H1 (cell line): ENCODE results near the gene IP6K3. TPM values are rescaled to one million over a fixed set of nuclear protein-coding genes. Genes with fewer than 3 reads are reported as not detected.
A peak's percentile ranks its signal among the peaks of the same experiment; 100 is the strongest.

Experiments
- CTCF ChIA-PET: fragments of 300-600 bp; sonication (Branson Sonifier 250); formaldehyde crosslinking; loops from one replicate; lab custom pipeline; 2021; ENCODE audit not compliant: partially characterized antibody; lab: Charles Lee
- POLR2A ChIA-PET: fragments of 300-600 bp; sonication (Branson Sonifier 250); formaldehyde crosslinking; loops from one replicate; lab custom pipeline; 2021; ENCODE audit warnings: inconsistent platforms; ENCODE audit not compliant: partially characterized antibody; lab: Charles Lee
- DNase-seq, 2 experiments: peaks; one replicate each; pipeline versions ENCODE4 v3.0.0 to v3.0.0-alpha.2; 2010 to 2022; ENCODE audit warnings: low spot score in 2 of 2, low read depth in 1 of 2, mixed read lengths in 1 of 2
- FAIRE-seq: peaks from 2 replicates; lab custom pipeline; 2011; peaks lifted over from hg19 to GRCh38; lab: Jason Lieb, UNC
- H2AFZ ChIP-seq: 2 replicates; pipeline ENCODE4 v1.8.1; 2012; ENCODE audit warnings: low read length, inconsistent platforms
- H2AK5ac ChIP-seq: 2 replicates; pipeline ENCODE4 v1.6.1; 2013; ENCODE audit warnings: low read depth, low read length
- H2BK120ac ChIP-seq: replicated peaks from 2 replicates; pipeline ENCODE3; 2013; ENCODE audit warnings: low read depth, low read length, inconsistent platforms
- H2BK12ac ChIP-seq: 2 replicates; pipeline ENCODE4 v1.6.1; 2013; ENCODE audit warnings: low read depth, low read length
- H2BK15ac ChIP-seq: 2 replicates; pipeline ENCODE4 v1.6.1; 2013; ENCODE audit warnings: low read length
- H2BK20ac ChIP-seq: 2 replicates; pipeline ENCODE4 v1.6.1; 2013; ENCODE audit warnings: low read length
- H2BK5ac ChIP-seq: 2 replicates; pipeline ENCODE4 v1.6.1; 2013; ENCODE audit warnings: low read depth, low read length
- H3K14ac ChIP-seq: 2 replicates; pipeline ENCODE4 v1.6.1; 2013; ENCODE audit warnings: inconsistent platforms; ENCODE audit not compliant: insufficient read length
- H3K18ac ChIP-seq: 2 replicates; pipeline ENCODE4 v1.6.1; 2013; ENCODE audit warnings: low read length; ENCODE audit errors: extremely low read depth
- H3K23ac ChIP-seq: 2 replicates; pipeline ENCODE4 v1.6.1; 2013; ENCODE audit warnings: inconsistent platforms; ENCODE audit not compliant: insufficient read length
- H3K23me2 ChIP-seq: 2 replicates; pipeline ENCODE4 v1.6.1; 2013; ENCODE audit warnings: low read depth, low read length
- H3K27ac ChIP-seq: 2 replicates; pipeline ENCODE4 v1.6.1; 2011; ENCODE audit warnings: low read depth, low read length, inconsistent platforms
- H3K27me3 ChIP-seq, 4 experiments: replicated peaks in 1 of 4; 1 replicate in 1 of 4; 2 replicates in 3 of 4; pipeline versions ENCODE4 v1.6.1 to v1.8.1; 2011 to 2013; ENCODE audit warnings: low read length in 3 of 4, mild to moderate bottlenecking in 3 of 4, inconsistent platforms in 2 of 4, mixed read lengths in 2 of 4, moderate library complexity in 1 of 4; ENCODE audit not compliant: control insufficient read depth in 3 of 4, insufficient read depth in 3 of 4; ENCODE audit errors: extremely low read depth in 1 of 4
- H3K36me3 ChIP-seq, 4 experiments: 2 replicates each; pipeline versions ENCODE4 v1.6.1 to v1.8.1; 2011 to 2013; ENCODE audit warnings: mild to moderate bottlenecking in 4 of 4, low read length in 3 of 4, moderate library complexity in 2 of 4, control low read depth in 1 of 4, inconsistent platforms in 1 of 4; ENCODE audit not compliant: insufficient read depth in 4 of 4, control insufficient read depth in 2 of 4
- H3K4ac ChIP-seq: replicated peaks from 2 replicates; pipeline ENCODE3; 2013; ENCODE audit warnings: low read length, low read depth, mixed read lengths, inconsistent platforms; ENCODE audit not compliant: insufficient read length
- H3K4me1 ChIP-seq, 4 experiments: replicated peaks in 1 of 4; 1 replicate in 1 of 4; 2 replicates in 3 of 4; pipeline versions ENCODE4 v1.6.1 to v1.8.1; 2011 to 2013; ENCODE audit warnings: low read length in 3 of 4, inconsistent platforms in 2 of 4, mixed read lengths in 1 of 4; ENCODE audit not compliant: insufficient read depth in 4 of 4, control insufficient read depth in 3 of 4
- H3K4me2 ChIP-seq, 2 experiments: 2 replicates each; pipeline versions ENCODE4 v1.6.1 to v1.8.1; 2011 to 2013; ENCODE audit warnings: low read depth in 2 of 2, low read length in 2 of 2, control low read depth in 1 of 2, inconsistent platforms in 1 of 2, mild to moderate bottlenecking in 1 of 2; ENCODE audit not compliant: insufficient read depth in 1 of 2
- H3K4me3 ChIP-seq, 4 experiments: fragments of 200-600, 300-600 bp in 1 of 4; sonication (generic), shearing (Covaris generic), sonication (Bioruptor Twin) in 1 of 4; 2 replicates each; pipeline versions ENCODE4 v1.5.1 to v1.8.1; 2011 to 2016; ENCODE audit warnings: low read length in 4 of 4, low read depth in 3 of 4, control low read depth in 2 of 4, inconsistent platforms in 2 of 4, mild to moderate bottlenecking in 2 of 4, mixed read lengths in 1 of 4, moderate library complexity in 1 of 4; ENCODE audit not compliant: insufficient read depth in 2 of 4; ENCODE audit errors: extremely low read depth in 1 of 4
- H3K56ac ChIP-seq: replicated peaks from 2 replicates; pipeline ENCODE3; 2013; ENCODE audit warnings: low read depth, mild to moderate bottlenecking, mixed read lengths, low read length, inconsistent platforms; ENCODE audit not compliant: insufficient read length
- H3K79me1 ChIP-seq: 2 replicates; pipeline ENCODE4 v1.6.1; 2013; ENCODE audit warnings: low read depth, low read length, control low read depth
- H3K79me2 ChIP-seq, 2 experiments: 2 replicates each; pipeline versions ENCODE4 v1.6.1 to v1.8.1; 2012 to 2013; ENCODE audit warnings: low read length in 2 of 2, mild to moderate bottlenecking in 2 of 2, inconsistent platforms in 1 of 2; ENCODE audit not compliant: insufficient read depth in 2 of 2, control insufficient read depth in 1 of 2
- H3K9ac ChIP-seq, 4 experiments: replicated peaks in 1 of 4; 1 replicate in 1 of 4; 2 replicates in 3 of 4; pipeline versions ENCODE4 v1.6.1 to v1.8.1; 2011 to 2013; ENCODE audit warnings: low read depth in 3 of 4, low read length in 3 of 4, control low read depth in 2 of 4, mild to moderate bottlenecking in 2 of 4, moderate library complexity in 2 of 4, inconsistent platforms in 1 of 4; ENCODE audit errors: extremely low read depth in 1 of 4
- H3K9me3 ChIP-seq, 2 experiments: 2 replicates each; pipeline versions ENCODE4 v1.6.1 to v1.8.1; 2012 to 2013; ENCODE audit warnings: mild to moderate bottlenecking in 2 of 2, moderate library complexity in 2 of 2, control low read depth in 1 of 2, inconsistent platforms in 1 of 2, low read depth in 1 of 2, low read length in 1 of 2, mixed read lengths in 1 of 2; ENCODE audit not compliant: insufficient read depth in 2 of 2
- H4K20me1 ChIP-seq, 2 experiments: replicated peaks in 1 of 2; 2 replicates each; pipeline versions ENCODE3 to v1.8.1; 2011 to 2013; ENCODE audit warnings: inconsistent platforms in 2 of 2, low read length in 2 of 2, mild to moderate bottlenecking in 1 of 2; ENCODE audit not compliant: insufficient read depth in 2 of 2, control insufficient read depth in 1 of 2
- H4K5ac ChIP-seq: 2 replicates; pipeline ENCODE4 v1.6.1; 2013; ENCODE audit warnings: low read length, low read depth, mixed read lengths, inconsistent platforms; ENCODE audit not compliant: insufficient read length
- H4K8ac ChIP-seq: 2 replicates; pipeline ENCODE4 v1.8.0; 2013; ENCODE audit warnings: mild to moderate bottlenecking, moderate library complexity, low read length, inconsistent platforms; ENCODE audit not compliant: insufficient read depth; ENCODE audit errors: extremely low read depth
- H4K91ac ChIP-seq: replicated peaks from 2 replicates; pipeline ENCODE3; 2013; ENCODE audit warnings: low read length, mixed read lengths, inconsistent platforms; ENCODE audit not compliant: insufficient read length
- MAX ChIP-seq: IDR thresholded peaks from 2 replicates; pipeline ENCODE4 v1.6.1; 2012; ENCODE audit warnings: inconsistent platforms
- POLR2AphosphoS5 ChIP-seq: IDR thresholded peaks from 2 replicates; pipeline ENCODE4 v1.6.1; 2011; ENCODE audit warnings: low read depth, low read length
- whole genome bisulfite sequencing, 2 experiments: shearing (Covaris generic) in 1 of 2; methylation state at CpG; one replicate each; pipeline versions ENCODE4 v1.1.6 to v1.1.7; 2013 to 2015; ENCODE audit warnings: low lambda C conversion rate in 2 of 2, mixed read lengths in 2 of 2, inconsistent platforms in 1 of 2, low coverage in 1 of 2, missing lambda C conversion rate in 1 of 2; ENCODE audit not compliant: insufficient replicate concordance in 2 of 2, insufficient coverage in 1 of 2, insufficient read length in 1 of 2; ENCODE audit errors: extremely low coverage in 1 of 2, missing lambda C conversion rate in 1 of 2; 5-methylcytosine and 5-hydroxymethylcytosine counted together
- polyA plus RNA-seq, 7 experiments: library from polyadenylated mRNA; depleted of rRNA in 3 of 7; stranded (reverse) in 5 of 7; unstranded in 2 of 7; fragments of >200 nt in 5 of 7; fragments of 200-250 nt in 2 of 7; gene quantifications; 1 replicate in 5 of 7; 2 replicates in 1 of 7; 4 replicates in 1 of 7; pipeline versions ENCODE4 v1.2.1 to v1.2.3, GENCODE V29; 2011 to 2013; ENCODE audit warnings: missing spikeins in 2 of 7, mixed read lengths in 2 of 7
- total RNA-seq: library from RNA; stranded (reverse); fragmentation: NEBNext Ultra II Directional; extraction: Animal tissue kit (Norgen Biotek cat#: 25700); gene quantifications from 2 replicates; pipeline ENCODE4 v1.2.1, GENCODE V29; 2021

Gene IP6K3
- total and polyA plus RNA-seq, 2 of the 8 experiments (the other 6 are each of a cell fraction or from before 2014, with no cell fraction given) = 0.22 to 0.73 TPM

DNA sequence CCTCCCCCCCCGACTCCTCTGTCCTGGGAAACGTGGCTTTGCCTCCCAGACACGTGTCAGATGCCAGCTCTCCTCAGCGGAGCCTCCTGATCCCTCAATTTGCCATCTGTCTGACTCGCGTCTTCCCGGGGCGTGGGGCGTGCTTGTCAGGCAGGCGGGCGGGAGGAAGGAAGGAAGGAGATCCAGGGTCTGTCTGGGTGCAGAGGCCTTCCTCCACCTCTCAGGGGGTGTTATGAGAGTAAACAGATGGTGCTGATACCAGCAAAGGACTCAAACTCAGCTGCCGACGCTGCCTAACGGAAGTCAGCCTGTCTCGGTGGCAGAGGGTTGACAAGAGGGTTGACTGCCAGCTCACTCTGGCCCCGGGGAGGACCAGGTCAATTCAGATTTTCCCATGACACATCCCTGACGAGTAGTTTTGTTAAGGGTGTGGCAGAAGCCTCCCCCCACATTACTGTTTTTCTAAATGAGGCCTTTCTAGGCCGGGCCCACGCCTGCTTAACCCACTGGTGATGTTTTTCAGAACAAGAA is 52.2 kb downstream of the IP6K3 start:
- peak; percentile 21; the same call in 1 of the 2 replicates for TF ChIP-seq POLR2AphosphoS5
- no peak for TF ChIP-seq MAX
- no peak for DNase-seq
- H3K79me1 ChIP-seq = no peaks in the 10 kb centered on the region
- no peak overlapping the region for H4K8ac ChIP-seq
- FAIRE-seq = no peak
- CTCF ChIA-PET = interaction anchor here (1.1 to 2.9 kb wide), 11 partner anchors 8 to 114 kb away, joined by 4 to 16 read pairs (median 6); partner anchors contain the start of genes BAK1 and UQCC2
- no peak overlapping the region for H3K27ac ChIP-seq
- H2BK15ac ChIP-seq = no peak overlapping the region
- no peak overlapping the region for H3K4me3 ChIP-seq
- H4K5ac ChIP-seq = no peak overlapping the region
- peaks cover 7 to 12% of the 10 kb centered on the region in 2 experiments for H4K20me1 ChIP-seq
- H3K56ac ChIP-seq = no peak overlapping the region
- no peak overlapping the region for H2BK12ac ChIP-seq
- no peaks in the 10 kb centered on the region for H3K9me3 ChIP-seq
- H2BK5ac ChIP-seq = no peak overlapping the region
- no peak overlapping the region for H3K4ac ChIP-seq
- no peak overlapping the region for H2BK120ac ChIP-seq
- H3K4me1 ChIP-seq = peaks cover 0 to 10% (median 1%) of the 10 kb centered on the region in 4 experiments; a peak in 4 of 7 replicates
- H4K91ac ChIP-seq = no peak overlapping the region
- H3K23ac ChIP-seq = no peak overlapping the region
- H3K79me2 ChIP-seq = no peaks in the 10 kb centered on the region
- POLR2A ChIA-PET = interaction anchor here (0.5 to 3.1 kb wide), 17 partner anchors 8 to 417 kb away, joined by 3 to 16 read pairs (median 3); partner anchors contain the start of genes B3GALT4, BAK1, ITPR3 and UQCC2
- H3K18ac ChIP-seq = no peak overlapping the region
- no peak overlapping the region for H3K4me2 ChIP-seq
- H3K36me3 ChIP-seq = peaks cover 30 to 71% (median 41%) of the 10 kb centered on the region in 4 experiments
- no peak overlapping the region for H2AFZ ChIP-seq
- no peaks in the 10 kb centered on the region for H3K27me3 ChIP-seq
- H3K9ac ChIP-seq = no peak overlapping the region
- H2AK5ac ChIP-seq = no peak overlapping the region
- no peak overlapping the region for H3K14ac ChIP-seq
- 94% methylated on average over 18 of the region's 19 CpGs; no CpG with 5 or more reads in 1 of the 2 experiments for WGBS, 2 experiments
- H2BK20ac ChIP-seq = no peak overlapping the region
- no peaks in the 10 kb centered on the region for H3K23me2 ChIP-seq
